ENCODE results near the gene GLIS1. TPM values are rescaled to one million over a fixed set of nuclear protein-coding genes. Genes with fewer than 3 reads are reported as not detected.

The GLIS1 gene
- total and polyA plus RNA-seq, 12 donors: 0.06 to 0.10 (median 0.09) TPM; not detected in 7

DNA sequence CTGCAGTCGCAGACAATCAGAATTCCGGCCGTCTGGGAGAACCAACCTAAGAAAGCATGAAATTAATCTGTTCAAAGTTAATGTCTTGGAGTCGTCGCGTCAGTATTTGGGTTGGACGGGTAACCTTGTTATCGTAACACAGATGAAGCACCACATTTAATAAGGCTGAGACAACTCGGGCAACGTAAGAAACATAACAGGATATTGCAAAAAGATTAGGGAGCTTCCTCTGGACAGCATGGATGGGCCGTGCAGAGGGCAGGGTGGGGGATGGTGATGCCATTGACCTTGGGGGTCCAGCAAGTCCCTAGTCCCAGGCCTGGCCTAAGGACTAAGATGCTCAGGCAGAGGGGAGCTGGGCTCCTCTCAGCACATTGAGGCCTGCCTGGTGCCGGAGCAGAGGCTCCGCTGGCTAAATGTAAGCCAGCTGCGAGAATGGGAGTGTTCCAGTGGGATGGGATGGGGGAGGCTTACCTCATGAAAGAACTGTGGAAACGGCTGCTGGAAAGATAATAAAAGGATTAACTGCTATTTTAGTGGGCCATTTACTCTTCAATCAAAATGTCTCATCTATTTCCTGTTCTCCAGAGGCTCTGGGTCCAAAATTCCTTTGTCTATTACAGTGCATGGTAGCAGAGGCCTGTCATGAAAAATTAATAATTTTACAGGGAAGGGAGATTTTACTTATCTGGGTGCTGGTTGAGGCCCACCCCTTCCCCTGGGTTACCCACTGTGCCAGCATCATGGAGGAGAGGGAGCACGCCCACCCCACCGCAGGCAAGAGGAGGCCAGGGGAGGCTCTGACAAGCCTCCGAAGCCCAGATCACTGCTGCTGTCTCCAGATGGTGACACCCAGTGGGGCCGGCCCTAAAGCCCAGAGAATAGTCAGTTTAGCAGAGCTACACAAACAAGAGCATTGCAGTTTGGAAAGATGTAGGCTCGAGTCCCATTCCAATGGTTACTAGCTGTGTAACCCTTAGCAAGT lies 148.1 kb downstream of the GLIS1 start:
- Histone ChIP-seq H3K27ac (peak overlapping the region in 8 of 10 donors; percentile 40 to 64 (median 54)), H3K27me3 (peaks cover 0 to 19% (median 0%) of the 10 kb centered on the region in 7 donors), H3K36me3 (no peaks in the 10 kb centered on the region), H3K9me3 (no peaks in the 10 kb centered on the region), H3K4me3 (no peak overlapping the region), H3K4me1 (peaks cover 0 to 12% (median 0%) of the 10 kb centered on the region in 9 donors)
- DNase-seq (peak in 1 of 2 donors; percentile 20), ATAC-seq (peak in 6 of 8 donors; percentile 51 to 66 (median 59))
- TF ChIP-seq, protein P1, sequence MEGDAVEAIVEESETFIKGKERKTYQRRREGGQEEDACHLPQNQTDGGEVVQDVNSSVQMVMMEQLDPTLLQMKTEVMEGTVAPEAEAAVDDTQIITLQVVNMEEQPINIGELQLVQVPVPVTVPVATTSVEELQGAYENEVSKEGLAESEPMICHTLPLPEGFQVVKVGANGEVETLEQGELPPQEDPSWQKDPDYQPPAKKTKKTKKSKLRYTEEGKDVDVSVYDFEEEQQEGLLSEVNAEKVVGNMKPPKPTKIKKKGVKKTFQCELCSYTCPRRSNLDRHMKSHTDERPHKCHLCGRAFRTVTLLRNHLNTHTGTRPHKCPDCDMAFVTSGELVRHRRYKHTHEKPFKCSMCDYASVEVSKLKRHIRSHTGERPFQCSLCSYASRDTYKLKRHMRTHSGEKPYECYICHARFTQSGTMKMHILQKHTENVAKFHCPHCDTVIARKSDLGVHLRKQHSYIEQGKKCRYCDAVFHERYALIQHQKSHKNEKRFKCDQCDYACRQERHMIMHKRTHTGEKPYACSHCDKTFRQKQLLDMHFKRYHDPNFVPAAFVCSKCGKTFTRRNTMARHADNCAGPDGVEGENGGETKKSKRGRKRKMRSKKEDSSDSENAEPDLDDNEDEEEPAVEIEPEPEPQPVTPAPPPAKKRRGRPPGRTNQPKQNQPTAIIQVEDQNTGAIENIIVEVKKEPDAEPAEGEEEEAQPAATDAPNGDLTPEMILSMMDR (IDR thresholded peaks at IDR 0.05): no peak
- WGBS, 2 donors: 64 to 67% methylated on average over 20 of the region's 20 CpGs
- intact Hi-C loops (cut with DNase I): loop anchor here in 2 of 10 donors (10.0 kb wide), 1 partner anchor 106 kb away; no protein-coding TSS in a partner anchor

DNA sequence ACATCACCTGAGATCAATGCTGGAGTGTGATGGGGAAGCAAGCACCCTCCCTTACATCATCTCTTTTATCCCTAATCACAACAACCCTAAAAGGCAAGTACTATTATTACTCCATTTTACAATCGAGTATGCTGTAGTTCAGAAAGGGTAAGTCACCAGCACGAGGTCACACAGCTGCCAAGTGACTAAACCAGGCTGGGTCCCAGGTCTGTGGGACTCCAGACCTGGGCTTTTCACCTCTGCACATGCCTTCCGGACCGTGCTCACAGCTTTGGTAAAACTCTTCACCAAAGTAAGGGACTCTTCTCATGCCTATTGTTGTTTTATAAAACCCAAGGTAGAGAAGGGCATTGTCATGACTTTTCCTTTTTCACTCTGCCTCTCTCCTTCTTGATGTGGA lies 148.9 kb downstream of the GLIS1 start:
- WGBS, 2 donors: 78 to 82% methylated on average over 4 of the region's 4 CpGs
- Histone ChIP-seq H3K27me3 (peaks cover 0 to 19% (median 0%) of the 10 kb centered on the region in 7 donors), H3K36me3 (no peaks in the 10 kb centered on the region), H3K9me3 (no peaks in the 10 kb centered on the region), H3K4me3 (no peak overlapping the region), H3K4me1 (peaks cover 0 to 12% (median 0%) of the 10 kb centered on the region in 9 donors), H3K27ac (peak overlapping the region in 7 of 10 donors; percentile 20 to 64 (median 49))
- ATAC-seq (no peak), DNase-seq (no peak)
- intact Hi-C loops (cut with DNase I): loop anchor here in 2 of 10 donors (10.0 kb wide), 1 partner anchor 105 kb away; no protein-coding TSS in a partner anchor
- TF ChIP-seq, protein P1 (IDR thresholded peaks at IDR 0.05): no peak

DNA sequence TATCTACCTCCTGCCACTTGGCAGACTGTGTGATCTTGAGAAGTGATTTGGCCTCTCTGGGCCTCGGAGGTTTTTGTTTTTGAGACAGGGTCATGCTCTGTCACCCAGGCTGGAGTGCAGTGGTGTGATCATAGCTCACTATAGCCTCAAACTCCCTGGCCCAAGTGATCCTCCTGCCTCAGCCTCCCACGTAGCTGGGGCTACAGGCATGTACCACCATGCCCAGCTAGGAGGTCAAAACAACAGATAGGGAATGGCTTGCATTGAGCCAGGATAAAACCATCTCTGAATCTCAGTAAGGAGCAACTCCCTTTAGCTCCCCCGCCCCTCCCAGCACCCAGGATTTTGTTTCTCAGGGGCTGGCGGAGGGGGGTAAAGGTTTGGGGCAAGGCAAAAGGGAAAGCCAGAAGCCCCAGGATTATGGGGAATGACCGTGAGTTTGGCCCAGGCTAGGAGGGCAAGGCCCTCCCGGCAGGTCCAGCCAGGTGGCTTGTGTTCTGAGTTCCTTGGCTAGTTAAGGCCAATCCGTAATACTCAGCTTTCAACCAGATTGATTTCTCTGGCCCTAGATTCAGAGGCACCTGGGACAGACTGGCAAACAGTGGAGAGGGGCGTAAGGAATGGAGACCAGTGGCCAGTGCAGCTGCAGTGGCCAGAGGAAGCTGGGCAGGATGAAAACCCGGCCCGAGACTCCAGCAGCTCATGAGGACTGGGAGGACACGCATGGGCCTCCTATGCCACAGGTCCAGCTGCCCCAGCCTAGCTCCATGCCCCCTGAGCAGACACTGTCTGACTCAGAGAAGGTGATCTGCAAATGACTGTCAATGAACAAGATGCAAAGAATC lies 149.7 kb downstream of the GLIS1 start:
- no peak for DNase-seq
- WGBS, 2 donors: 92% methylated on average over 11 of the region's 11 CpGs
- Histone ChIP-seq H3K36me3 (no peaks in the 10 kb centered on the region), H3K27ac (peak overlapping the region in 3 of 10 donors; percentile 49 to 64 (median 62)), H3K4me3 (no peak overlapping the region), H3K27me3 (peaks cover 0 to 14% (median 0%) of the 10 kb centered on the region in 7 donors), H3K9me3 (no peaks in the 10 kb centered on the region), H3K4me1 (peaks cover 0 to 12% (median 0%) of the 10 kb centered on the region in 9 donors)
- no peak for ATAC-seq
- TF ChIP-seq, protein P1 (IDR thresholded peaks at IDR 0.05): no peak
- intact Hi-C loops (cut with DNase I): loop anchor here in 1 of 10 donors (10.0 kb wide), 1 partner anchor 94 kb away; no protein-coding TSS in a partner anchor
